Vagina (tissue), 2 donors: Measurements from ENCODE around the gene KRTAP12-1. TPM values are rescaled to one million over a fixed set of nuclear protein-coding genes. Genes with fewer than 3 reads are reported as not detected.

Experiments
- DNase-seq, 2 donors: peaks; one replicate each; pipeline ENCODE4 v3.0.0-alpha.2; 2017; ENCODE audit errors: extremely low spot score in 2 of 2
- H3K27ac ChIP-seq: fragments of 200-600 bp; sonication (generic); one replicate; pipeline ENCODE4 v1.5.1; 2019
- H3K27me3 ChIP-seq: fragments of 200-600 bp; sonication (generic); one replicate; pipeline ENCODE4 v1.5.1; 2019
- H3K36me3 ChIP-seq, 2 donors: fragments of 200-600 bp; sonication (generic); one replicate each; pipeline ENCODE4 v1.5.1; 2017 to 2019
- H3K4me1 ChIP-seq: fragments of 200-600 bp; sonication (generic); one replicate; pipeline ENCODE4 v1.5.1; 2019
- H3K4me3 ChIP-seq, 2 donors: fragments of 200-600 bp; sonication (generic); 1 replicate in 1 of 2; 2 replicates in 1 of 2; pipeline ENCODE4 v1.5.1; 2016 to 2019
- H3K9me3 ChIP-seq: fragments of 200-600 bp; sonication (generic); one replicate; pipeline ENCODE4 v1.5.1; 2019
- POLR2A ChIP-seq, 2 donors: fragments of 450-650 bp; IDR thresholded peaks; one replicate each; pipeline ENCODE4 v1.6.1; 2017; ENCODE audit warnings: antibody characterized with exemption in 2 of 2, mild to moderate bottlenecking in 2 of 2, moderate library complexity in 2 of 2
- POLR2AphosphoS5 ChIP-seq, 2 donors: sonication (generic); formaldehyde crosslinking; IDR thresholded peaks; one replicate each; pipeline ENCODE4 v1.9.0; 2017; ENCODE audit warnings: antibody characterized with exemption in 2 of 2, mild to moderate bottlenecking in 2 of 2, low read depth in 1 of 2; ENCODE audit not compliant: insufficient read depth in 1 of 2
- intact Hi-C: fragments of 100-400 bp; cut with DNase I; formaldehyde crosslinking; loops from one replicate; pipeline ENCODE4 v1.15.1; 2023
- total RNA-seq: library from RNA; depleted of rRNA; stranded (reverse); fragments of >200 nt; gene quantifications from one replicate; pipeline ENCODE4 v1.2.3, GENCODE V29; 2016
- TF ChIP-seq, protein P1 (sequence below), 3 experiments: fragments of 450-650 bp in 2 of 3; fragments of 200-600 bp in 1 of 3; sonication (generic) in 1 of 3; IDR thresholded peaks; one replicate each; pipeline ENCODE4 v1.5.1; 2017 to 2019; ENCODE audit warnings: antibody characterized with exemption in 3 of 3, mild to moderate bottlenecking in 2 of 3, moderate library complexity in 2 of 3

The KRTAP12-1 gene
- total RNA-seq, 1 donor from 2014 or later: not detected

DNA sequence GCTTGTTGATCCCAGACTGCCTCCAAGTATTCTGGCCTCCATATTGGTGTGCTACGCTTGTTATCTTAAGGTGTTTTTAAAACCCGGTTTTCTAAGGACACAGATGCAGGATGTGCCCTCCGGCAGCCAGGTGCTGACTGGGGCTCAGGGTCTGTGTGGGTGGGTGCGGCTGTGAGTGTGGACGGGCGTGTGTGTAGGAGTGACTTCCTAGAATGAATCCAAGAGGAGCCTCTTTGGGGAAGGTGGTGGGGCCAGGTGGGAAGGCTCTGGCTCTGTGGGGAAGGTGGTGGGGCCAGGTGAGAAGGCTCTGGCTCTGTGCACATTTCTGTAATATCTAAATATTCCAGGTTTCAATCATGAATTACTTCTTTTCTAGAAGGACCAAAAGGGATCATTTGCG lies 42.2 kb upstream of the KRTAP12-1 start:
- peaks cover 10% of the 10 kb centered on the region for H3K4me1 ChIP-seq
- DNase-seq: no peak
- no peak overlapping the region for H3K27ac ChIP-seq
- no peak overlapping the region for H3K4me3 ChIP-seq
- intact Hi-C loops: no loop called here
- no peaks in the 10 kb centered on the region for H3K9me3 ChIP-seq
- TF ChIP-seq POLR2A (IDR thresholded peaks at IDR 0.05) (no peak), POLR2AphosphoS5 (IDR thresholded peaks at IDR 0.05; ENCODE audit: insufficient read depth in 1 of 2, low read depth in 1 of 2) (no peak)
- TF ChIP-seq, protein P1, sequence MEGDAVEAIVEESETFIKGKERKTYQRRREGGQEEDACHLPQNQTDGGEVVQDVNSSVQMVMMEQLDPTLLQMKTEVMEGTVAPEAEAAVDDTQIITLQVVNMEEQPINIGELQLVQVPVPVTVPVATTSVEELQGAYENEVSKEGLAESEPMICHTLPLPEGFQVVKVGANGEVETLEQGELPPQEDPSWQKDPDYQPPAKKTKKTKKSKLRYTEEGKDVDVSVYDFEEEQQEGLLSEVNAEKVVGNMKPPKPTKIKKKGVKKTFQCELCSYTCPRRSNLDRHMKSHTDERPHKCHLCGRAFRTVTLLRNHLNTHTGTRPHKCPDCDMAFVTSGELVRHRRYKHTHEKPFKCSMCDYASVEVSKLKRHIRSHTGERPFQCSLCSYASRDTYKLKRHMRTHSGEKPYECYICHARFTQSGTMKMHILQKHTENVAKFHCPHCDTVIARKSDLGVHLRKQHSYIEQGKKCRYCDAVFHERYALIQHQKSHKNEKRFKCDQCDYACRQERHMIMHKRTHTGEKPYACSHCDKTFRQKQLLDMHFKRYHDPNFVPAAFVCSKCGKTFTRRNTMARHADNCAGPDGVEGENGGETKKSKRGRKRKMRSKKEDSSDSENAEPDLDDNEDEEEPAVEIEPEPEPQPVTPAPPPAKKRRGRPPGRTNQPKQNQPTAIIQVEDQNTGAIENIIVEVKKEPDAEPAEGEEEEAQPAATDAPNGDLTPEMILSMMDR (IDR thresholded peaks at IDR 0.05): no peak
- H3K27me3 ChIP-seq: no peaks in the 10 kb centered on the region
- H3K36me3 ChIP-seq: no peaks in the 10 kb centered on the region

DNA sequence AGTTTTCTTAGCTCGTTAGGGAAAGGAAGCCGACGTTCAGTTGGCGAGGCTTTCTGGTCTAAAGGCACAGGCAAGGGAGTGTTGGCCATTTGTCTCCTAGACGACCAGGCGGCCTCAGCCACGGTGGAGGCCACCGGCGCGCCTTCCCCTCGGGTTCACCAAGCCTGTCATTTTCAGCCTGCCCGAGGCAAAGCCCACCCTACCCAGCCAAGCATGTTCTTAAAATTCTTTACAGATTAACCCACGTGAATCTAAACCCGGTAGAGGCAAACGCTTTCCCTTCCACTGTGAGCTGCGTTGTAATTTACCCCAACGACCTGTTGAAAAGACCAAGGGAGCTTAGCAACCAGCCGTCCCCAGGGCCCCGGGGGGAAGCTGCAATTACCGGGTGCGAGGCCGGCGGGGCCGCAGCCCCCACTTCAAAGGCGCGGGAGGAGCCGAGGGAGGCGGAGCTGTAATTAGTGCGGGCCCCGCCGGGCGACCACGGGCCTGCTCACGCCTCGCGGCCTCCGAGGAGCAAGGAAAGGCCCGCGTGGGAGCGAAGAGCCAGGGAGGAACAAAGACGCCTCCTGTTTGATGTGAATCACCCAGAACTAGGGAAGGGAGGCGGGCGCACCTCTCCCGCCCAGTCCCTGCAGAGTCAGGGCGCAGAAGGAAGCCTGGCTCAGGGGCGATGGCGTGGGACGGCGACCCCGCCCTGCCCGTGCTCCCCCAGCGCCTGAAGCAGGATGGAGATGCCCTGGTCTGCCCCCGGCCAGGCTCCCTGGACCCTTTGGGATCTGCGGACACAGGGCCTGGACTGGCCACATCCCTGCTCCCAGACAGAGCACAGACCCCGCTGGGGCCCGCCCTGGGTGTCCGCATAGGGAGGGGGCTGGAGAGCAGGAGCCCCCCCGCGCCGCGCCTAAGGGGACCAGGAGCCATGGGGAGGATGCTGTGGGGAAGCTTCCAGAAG lies 41.5 kb upstream of the KRTAP12-1 start:
- intact Hi-C loops: no loop called here
- TF ChIP-seq, protein P1 (IDR thresholded peaks at IDR 0.05): no peak
- no peak for TF ChIP-seq POLR2AphosphoS5 (IDR thresholded peaks at IDR 0.05; ENCODE audit: insufficient read depth in 1 of 2, low read depth in 1 of 2)
- no peak for TF ChIP-seq POLR2A (IDR thresholded peaks at IDR 0.05)
- DNase-seq: no peak
- Histone ChIP-seq H3K36me3 (no peaks in the 10 kb centered on the region), H3K9me3 (no peaks in the 10 kb centered on the region), H3K4me3 (no peak overlapping the region), H3K4me1 (peaks cover 10% of the 10 kb centered on the region), H3K27me3 (no peaks in the 10 kb centered on the region), H3K27ac (no peak overlapping the region)

DNA sequence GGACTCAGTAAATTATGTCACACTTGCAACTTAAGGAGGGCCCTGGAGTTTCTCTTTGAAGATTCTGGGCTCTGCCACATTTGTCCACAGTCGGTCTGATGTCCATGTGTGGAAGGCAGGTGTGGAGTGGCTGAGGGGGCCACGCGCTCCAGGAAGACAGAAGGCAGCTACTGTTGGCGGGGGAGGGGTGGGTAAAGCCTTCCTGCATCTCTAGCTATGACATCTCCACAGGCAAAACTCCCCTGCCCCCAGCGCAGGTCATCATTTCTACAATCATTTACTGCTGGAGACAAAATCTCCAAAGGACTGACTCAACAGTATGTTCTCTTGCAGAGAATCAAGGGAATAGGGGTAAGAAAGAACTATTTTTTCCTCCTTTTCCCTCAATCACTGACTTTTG lies 40.8 kb upstream of the KRTAP12-1 start:
- H3K27me3 ChIP-seq: no peaks in the 10 kb centered on the region

DNA sequence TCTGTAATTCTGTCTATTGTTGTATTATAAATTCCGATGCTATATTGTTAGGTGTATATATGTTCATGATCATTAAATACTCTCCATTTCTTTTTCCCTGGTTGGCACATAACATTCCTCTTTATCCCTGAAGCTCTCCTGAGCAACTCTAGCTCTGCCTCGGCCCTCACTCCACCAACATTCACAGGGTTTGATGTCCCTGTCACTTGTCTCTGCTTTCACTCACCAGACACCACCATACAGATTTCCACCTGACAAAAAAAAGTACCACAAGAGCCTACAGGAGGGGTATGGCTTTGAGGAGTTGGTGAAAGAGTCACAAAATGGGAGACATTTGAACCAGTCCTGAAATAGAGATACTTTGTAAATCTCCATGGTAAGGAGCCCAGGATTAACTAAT lies 38.2 kb upstream of the KRTAP12-1 start:
- TF ChIP-seq POLR2A (IDR thresholded peaks at IDR 0.05) (no peak), POLR2AphosphoS5 (IDR thresholded peaks at IDR 0.05; ENCODE audit: insufficient read depth in 1 of 2, low read depth in 1 of 2) (no peak)
- TF ChIP-seq, protein P1 (IDR thresholded peaks at IDR 0.05): no peak
- no peak overlapping the region for H3K27ac ChIP-seq
- peaks cover 10% of the 10 kb centered on the region for H3K4me1 ChIP-seq
- no peaks in the 10 kb centered on the region for H3K27me3 ChIP-seq
- H3K4me3 ChIP-seq: no peak overlapping the region
- H3K36me3 ChIP-seq: no peaks in the 10 kb centered on the region
- DNase-seq: no peak
- H3K9me3 ChIP-seq: no peaks in the 10 kb centered on the region
- intact Hi-C loops: no loop called here

More for the DNA sequence above, 40.8 kb upstream of the KRTAP12-1 start:
- no peaks in the 10 kb centered on the region for H3K9me3 ChIP-seq
- intact Hi-C loops: no loop called here
- TF ChIP-seq POLR2AphosphoS5 (IDR thresholded peaks at IDR 0.05; ENCODE audit: insufficient read depth in 1 of 2, low read depth in 1 of 2) (no peak), POLR2A (IDR thresholded peaks at IDR 0.05) (no peak)
- TF ChIP-seq, protein P1 (IDR thresholded peaks at IDR 0.05): no peak
- H3K36me3 ChIP-seq: no peaks in the 10 kb centered on the region
- no peak overlapping the region for H3K4me3 ChIP-seq
- no peak for DNase-seq
- peaks cover 10% of the 10 kb centered on the region for H3K4me1 ChIP-seq
- no peak overlapping the region for H3K27ac ChIP-seq

DNA sequence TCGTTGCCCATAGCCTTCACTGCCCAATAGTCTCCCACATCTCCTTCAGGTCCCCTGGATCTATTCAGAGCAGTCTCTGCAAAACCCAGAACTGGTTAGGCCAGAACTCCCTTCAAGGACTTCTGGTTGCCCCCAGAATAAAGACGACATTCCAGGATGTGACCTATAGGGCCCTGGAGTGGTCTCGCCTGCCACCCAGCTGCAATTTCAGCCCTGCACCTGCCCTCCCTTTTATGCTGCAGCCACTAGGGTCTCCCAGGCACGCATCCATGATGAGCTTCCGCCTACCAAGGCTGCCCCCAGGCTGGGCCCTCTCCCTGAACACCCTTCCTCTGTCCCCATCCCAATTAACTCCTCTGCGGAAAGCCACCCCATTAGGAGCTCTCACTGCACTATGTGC lies 36.6 kb upstream of the KRTAP12-1 start:
- TF ChIP-seq, protein P1 (IDR thresholded peaks at IDR 0.05): no peak
- no peak for TF ChIP-seq POLR2A (IDR thresholded peaks at IDR 0.05)
- TF ChIP-seq POLR2AphosphoS5 (IDR thresholded peaks at IDR 0.05; ENCODE audit: insufficient read depth in 1 of 2, low read depth in 1 of 2): no peak
- Histone ChIP-seq H3K36me3 (no peaks in the 10 kb centered on the region), H3K27me3 (no peaks in the 10 kb centered on the region)

More for the DNA sequence above, 36.6 kb upstream of the KRTAP12-1 start:
- Histone ChIP-seq H3K9me3 (no peaks in the 10 kb centered on the region), H3K4me3 (no peak overlapping the region), H3K27ac (no peak overlapping the region), H3K4me1 (peaks cover 5% of the 10 kb centered on the region)
- no peak for DNase-seq
- intact Hi-C loops: no loop called here
